Panc1 (cell line): ENCODE measurements around the gene PNO1. TPM values are rescaled to one million over a fixed set of nuclear protein-coding genes. Genes with fewer than 3 reads are reported as not detected.

Source experiments
- ATAC-seq: fragments of 200-7000 bp; cut with Tn5 transposase; 2 replicates; pipeline ENCODE4 v1.9.1; 2020; ENCODE audit warnings: mild to moderate bottlenecking, moderate library complexity
- BruUV-seq: library from RNA; stranded (reverse); fragments of 400-500 nt; replicated peaks from 2 replicates; lab custom pipeline; 2021; lab: Mats Ljungman, UMichigan
- CTCF ChIA-PET: fragments of 300-600 bp; sonication (Branson Sonifier 250); formaldehyde crosslinking; loops from one replicate; lab custom pipeline; 2022; ENCODE audit warnings: antibody characterized with exemption; lab: Charles Lee
- POLR2A ChIA-PET: fragments of 300-600 bp; sonication (Branson Sonifier 250); formaldehyde crosslinking; loops from one replicate; lab custom pipeline; 2022; ENCODE audit warnings: antibody characterized with exemption; lab: Charles Lee
- DNase-seq: peaks from one replicate; pipeline ENCODE4 v3.0.0-alpha.2; 2010; ENCODE audit warnings: low read depth, low spot score
- H3K27ac ChIP-seq: 2 replicates; pipeline ENCODE4 v1.5.1; 2011; ENCODE audit warnings: mild to moderate bottlenecking, low read length, inconsistent platforms
- H3K27me3 ChIP-seq: fragments of 200-500 bp; sonication (Bioruptor generic); 2 replicates; pipeline ENCODE4 v1.6.0; 2014; ENCODE audit warnings: low read length, inconsistent platforms; ENCODE audit not compliant: control insufficient read depth, insufficient read depth
- H3K36me3 ChIP-seq: fragments of 200-500 bp; sonication (Bioruptor generic); 2 replicates; pipeline ENCODE4 v1.5.1; 2014; ENCODE audit warnings: inconsistent platforms, mild to moderate bottlenecking, low read length, moderate library complexity; ENCODE audit not compliant: control insufficient read depth, insufficient read depth
- H3K4me1 ChIP-seq: 2 replicates; pipeline ENCODE4 v1.5.1; 2011; ENCODE audit warnings: inconsistent platforms, mild to moderate bottlenecking, low read length, moderate library complexity; ENCODE audit not compliant: control insufficient read depth, insufficient read depth
- H3K4me3 ChIP-seq, 2 experiments: 2 replicates each; pipeline ENCODE4 v1.5.1; 2011 to 2012; ENCODE audit warnings: low read depth in 2 of 2, low read length in 2 of 2, mild to moderate bottlenecking in 2 of 2, inconsistent platforms in 1 of 2, moderate library complexity in 1 of 2
- H3K9me3 ChIP-seq: fragments of 200-500 bp; sonication (Bioruptor generic); 2 replicates; pipeline ENCODE4 v1.5.1; 2014; ENCODE audit warnings: low read depth, mild to moderate bottlenecking, inconsistent platforms, low read length, moderate library complexity; ENCODE audit not compliant: control insufficient read depth, insufficient read depth
- POLR2AphosphoS5 ChIP-seq: IDR thresholded peaks from 2 replicates; pipeline ENCODE4 v1.6.1; 2012; ENCODE audit warnings: mild to moderate bottlenecking, low read depth, low read length, moderate library complexity
- SIN3A ChIP-seq: IDR thresholded peaks from 2 replicates; pipeline ENCODE4 v1.6.1; 2012; ENCODE audit warnings: low read depth, mild to moderate bottlenecking, low read length, moderate library complexity, borderline replicate concordance; ENCODE audit not compliant: insufficient read depth
- TCF7L2 ChIP-seq: IDR thresholded peaks from 2 replicates; pipeline ENCODE4 v1.6.1; 2011; ENCODE audit warnings: mild to moderate bottlenecking, low read depth, low read length, inconsistent platforms
- in situ Hi-C: cut with HindIII; loops from 2 replicates; pipeline ENCODE4 v1.10.0; 2016; ENCODE audit warnings: low sequenced_read_pairs, low pct_unique_long_range_greater_than_20kb
- intact Hi-C: fragments of 100-400 bp; cut with micrococcal nuclease; formaldehyde crosslinking; loops from one replicate; pipeline ENCODE4 v1.10.0; 2022; ENCODE audit not compliant: unreplicated experiment
- total RNA-seq: library from RNA; stranded (reverse); gene quantifications from one replicate; pipeline ENCODE4 v1.2.1, GENCODE V29; 2021; ENCODE audit not compliant: unreplicated experiment
- TF ChIP-seq, protein P1 (sequence below): fragments of 450-650 bp; IDR thresholded peaks from 2 replicates; pipeline ENCODE4 v1.5.1; 2017; ENCODE audit warnings: mild to moderate bottlenecking
- TF ChIP-seq, protein P2 (sequence below), 2 experiments: IDR thresholded peaks; 2 replicates each; pipeline ENCODE4 v1.6.1; 2011 to 2012; ENCODE audit warnings: low read depth in 2 of 2, control low read depth in 1 of 2, low read length in 1 of 2, mild to moderate bottlenecking in 1 of 2, moderate library complexity in 1 of 2; ENCODE audit not compliant: insufficient read depth in 1 of 2

The PNO1 gene
- total RNA-seq, 1 experiment from 2014 or later, result 37.7 TPM

GRCh38 chr2:68167186-68167585, 9.5 kb downstream of the PNO1 start:
- TF ChIP-seq, protein P1, sequence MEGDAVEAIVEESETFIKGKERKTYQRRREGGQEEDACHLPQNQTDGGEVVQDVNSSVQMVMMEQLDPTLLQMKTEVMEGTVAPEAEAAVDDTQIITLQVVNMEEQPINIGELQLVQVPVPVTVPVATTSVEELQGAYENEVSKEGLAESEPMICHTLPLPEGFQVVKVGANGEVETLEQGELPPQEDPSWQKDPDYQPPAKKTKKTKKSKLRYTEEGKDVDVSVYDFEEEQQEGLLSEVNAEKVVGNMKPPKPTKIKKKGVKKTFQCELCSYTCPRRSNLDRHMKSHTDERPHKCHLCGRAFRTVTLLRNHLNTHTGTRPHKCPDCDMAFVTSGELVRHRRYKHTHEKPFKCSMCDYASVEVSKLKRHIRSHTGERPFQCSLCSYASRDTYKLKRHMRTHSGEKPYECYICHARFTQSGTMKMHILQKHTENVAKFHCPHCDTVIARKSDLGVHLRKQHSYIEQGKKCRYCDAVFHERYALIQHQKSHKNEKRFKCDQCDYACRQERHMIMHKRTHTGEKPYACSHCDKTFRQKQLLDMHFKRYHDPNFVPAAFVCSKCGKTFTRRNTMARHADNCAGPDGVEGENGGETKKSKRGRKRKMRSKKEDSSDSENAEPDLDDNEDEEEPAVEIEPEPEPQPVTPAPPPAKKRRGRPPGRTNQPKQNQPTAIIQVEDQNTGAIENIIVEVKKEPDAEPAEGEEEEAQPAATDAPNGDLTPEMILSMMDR, result no peak
- TF ChIP-seq, protein P2, sequence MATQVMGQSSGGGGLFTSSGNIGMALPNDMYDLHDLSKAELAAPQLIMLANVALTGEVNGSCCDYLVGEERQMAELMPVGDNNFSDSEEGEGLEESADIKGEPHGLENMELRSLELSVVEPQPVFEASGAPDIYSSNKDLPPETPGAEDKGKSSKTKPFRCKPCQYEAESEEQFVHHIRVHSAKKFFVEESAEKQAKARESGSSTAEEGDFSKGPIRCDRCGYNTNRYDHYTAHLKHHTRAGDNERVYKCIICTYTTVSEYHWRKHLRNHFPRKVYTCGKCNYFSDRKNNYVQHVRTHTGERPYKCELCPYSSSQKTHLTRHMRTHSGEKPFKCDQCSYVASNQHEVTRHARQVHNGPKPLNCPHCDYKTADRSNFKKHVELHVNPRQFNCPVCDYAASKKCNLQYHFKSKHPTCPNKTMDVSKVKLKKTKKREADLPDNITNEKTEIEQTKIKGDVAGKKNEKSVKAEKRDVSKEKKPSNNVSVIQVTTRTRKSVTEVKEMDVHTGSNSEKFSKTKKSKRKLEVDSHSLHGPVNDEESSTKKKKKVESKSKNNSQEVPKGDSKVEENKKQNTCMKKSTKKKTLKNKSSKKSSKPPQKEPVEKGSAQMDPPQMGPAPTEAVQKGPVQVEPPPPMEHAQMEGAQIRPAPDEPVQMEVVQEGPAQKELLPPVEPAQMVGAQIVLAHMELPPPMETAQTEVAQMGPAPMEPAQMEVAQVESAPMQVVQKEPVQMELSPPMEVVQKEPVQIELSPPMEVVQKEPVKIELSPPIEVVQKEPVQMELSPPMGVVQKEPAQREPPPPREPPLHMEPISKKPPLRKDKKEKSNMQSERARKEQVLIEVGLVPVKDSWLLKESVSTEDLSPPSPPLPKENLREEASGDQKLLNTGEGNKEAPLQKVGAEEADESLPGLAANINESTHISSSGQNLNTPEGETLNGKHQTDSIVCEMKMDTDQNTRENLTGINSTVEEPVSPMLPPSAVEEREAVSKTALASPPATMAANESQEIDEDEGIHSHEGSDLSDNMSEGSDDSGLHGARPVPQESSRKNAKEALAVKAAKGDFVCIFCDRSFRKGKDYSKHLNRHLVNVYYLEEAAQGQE (IDR thresholded peaks at IDR 0.05; ENCODE audit: insufficient read depth in 1 of 2, low read depth in 2 of 2, low read length in 1 of 2), result no peak
- TF ChIP-seq SIN3A (no peak), TCF7L2 (no peak), POLR2AphosphoS5 (no peak)
- Histone ChIP-seq H3K27me3 (no peaks in the 10 kb centered on the region), H3K27ac (no peak overlapping the region), H3K36me3 (peaks cover 26% of the 10 kb centered on the region; the same call in 1 of the 2 replicates), H3K9me3 (no peaks in the 10 kb centered on the region), H3K4me3 (no peak overlapping the region), H3K4me1 (no peaks in the 10 kb centered on the region)
- intact Hi-C loops (no loop called here), in situ Hi-C loops (no loop called here)
- no peak for ATAC-seq
- POLR2A ChIA-PET, result no interaction called here
- DNase-seq, result no peak
- CTCF ChIA-PET, result no interaction called here
- no TSS peak for BruUV-seq

- ChIA-PET CTCF (interaction anchor here (0.7 kb wide), 1 partner anchor 158 kb away, joined by 8 read pairs; no protein-coding TSS in a partner anchor), POLR2A (no interaction called here)
- in situ Hi-C loops, result no loop called here
- no peak overlapping the region for H3K27ac ChIP-seq
- no TSS peak for BruUV-seq
- intact Hi-C loops, result no loop called here
- peaks cover 18% of the 10 kb centered on the region; the same call in 1 of the 2 replicates for H3K36me3 ChIP-seq
- no peak overlapping the region for H3K4me3 ChIP-seq
- no peaks in the 10 kb centered on the region for H3K27me3 ChIP-seq
- TF ChIP-seq TCF7L2, result no peak
- TF ChIP-seq, protein P1, result no peak
- TF ChIP-seq SIN3A, result no peak
- TF ChIP-seq, protein P2 (IDR thresholded peaks at IDR 0.05; ENCODE audit: insufficient read depth in 1 of 2, low read depth in 2 of 2, low read length in 1 of 2), result no peak
- TF ChIP-seq POLR2AphosphoS5, result no peak
- ATAC-seq (no peak), DNase-seq (no peak)
- no peaks in the 10 kb centered on the region for H3K4me1 ChIP-seq
- H3K9me3 ChIP-seq, result no peaks in the 10 kb centered on the region
Measured at GRCh38 chr2:68169308-68169707, 11.6 kb downstream of the PNO1 start.
